SH-SY5Y (cell line): ENCODE measurements around the gene ACOX3.

Source experiments
- GATA2 ChIP-seq: IDR thresholded peaks from 2 replicates; pipeline ENCODE4 v1.6.1; 2011; ENCODE audit warnings: mild to moderate bottlenecking, low read depth, low read length
- GATA3 ChIP-seq: IDR thresholded peaks from 2 replicates; pipeline ENCODE4 v1.6.1; 2011; ENCODE audit warnings: low read depth, mild to moderate bottlenecking, low read length, moderate library complexity

ACOX3 gene

DNA sequence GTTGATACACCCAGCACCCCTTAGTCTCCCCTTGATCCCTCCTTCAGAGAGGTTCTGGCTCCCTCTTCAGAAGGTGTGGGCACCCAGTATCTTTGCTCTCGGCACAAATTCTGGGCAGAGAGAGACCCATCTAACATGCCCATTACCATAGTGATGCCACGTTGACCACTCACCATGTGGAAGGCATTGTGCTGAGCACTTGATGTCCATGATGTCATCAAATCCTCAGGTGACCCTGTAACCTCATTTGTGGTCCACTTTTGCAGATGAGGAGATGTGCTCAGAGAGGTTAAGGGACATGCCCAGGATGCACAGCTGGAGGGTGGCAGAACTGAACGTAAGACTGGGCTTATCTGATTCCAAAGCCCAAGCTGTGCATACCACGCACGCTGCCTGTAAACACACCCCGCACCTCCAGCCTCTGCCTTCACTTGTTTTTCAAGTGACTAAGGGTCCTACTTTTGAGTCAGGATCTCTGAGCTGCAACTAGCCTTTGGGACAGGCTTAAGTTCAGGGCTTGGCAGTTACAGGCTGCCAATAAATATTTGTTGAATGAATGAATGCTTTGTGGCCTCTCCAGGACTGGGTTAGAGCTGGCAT lies 115.8 kb downstream of the ACOX3 start:
- no peak for TF ChIP-seq GATA3
- no peak for TF ChIP-seq GATA2

DNA sequence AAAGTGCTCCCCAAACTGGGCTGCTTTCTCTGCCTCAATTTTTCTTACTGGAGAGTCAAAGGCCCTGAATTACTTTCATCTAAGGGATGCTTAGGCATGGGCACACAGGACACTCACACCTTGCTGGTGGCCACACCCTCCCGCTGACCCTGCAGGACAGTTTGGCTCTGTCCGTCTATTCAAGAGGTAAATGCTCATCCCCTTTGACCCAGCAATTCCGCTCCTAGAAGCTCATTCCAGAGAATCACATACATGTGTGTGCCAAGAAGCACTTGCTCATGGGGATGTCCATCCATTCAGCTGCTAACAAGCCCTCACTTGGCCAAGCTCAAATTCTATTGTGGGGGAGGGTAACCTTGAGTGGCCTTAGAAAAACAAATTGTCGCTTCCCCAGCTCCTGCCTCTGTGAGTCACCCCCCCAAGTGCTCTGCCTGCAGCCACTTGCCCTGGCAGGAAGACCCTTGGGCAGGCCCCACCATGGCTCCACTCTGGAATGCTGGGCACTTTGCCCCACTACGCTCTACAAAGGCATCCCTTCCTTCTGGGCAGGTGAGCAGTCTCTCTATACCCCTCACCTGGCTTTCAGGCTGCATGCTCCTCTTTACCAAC lies 116.5 kb downstream of the ACOX3 start:
- no peak for TF ChIP-seq GATA2
- no peak for TF ChIP-seq GATA3

DNA sequence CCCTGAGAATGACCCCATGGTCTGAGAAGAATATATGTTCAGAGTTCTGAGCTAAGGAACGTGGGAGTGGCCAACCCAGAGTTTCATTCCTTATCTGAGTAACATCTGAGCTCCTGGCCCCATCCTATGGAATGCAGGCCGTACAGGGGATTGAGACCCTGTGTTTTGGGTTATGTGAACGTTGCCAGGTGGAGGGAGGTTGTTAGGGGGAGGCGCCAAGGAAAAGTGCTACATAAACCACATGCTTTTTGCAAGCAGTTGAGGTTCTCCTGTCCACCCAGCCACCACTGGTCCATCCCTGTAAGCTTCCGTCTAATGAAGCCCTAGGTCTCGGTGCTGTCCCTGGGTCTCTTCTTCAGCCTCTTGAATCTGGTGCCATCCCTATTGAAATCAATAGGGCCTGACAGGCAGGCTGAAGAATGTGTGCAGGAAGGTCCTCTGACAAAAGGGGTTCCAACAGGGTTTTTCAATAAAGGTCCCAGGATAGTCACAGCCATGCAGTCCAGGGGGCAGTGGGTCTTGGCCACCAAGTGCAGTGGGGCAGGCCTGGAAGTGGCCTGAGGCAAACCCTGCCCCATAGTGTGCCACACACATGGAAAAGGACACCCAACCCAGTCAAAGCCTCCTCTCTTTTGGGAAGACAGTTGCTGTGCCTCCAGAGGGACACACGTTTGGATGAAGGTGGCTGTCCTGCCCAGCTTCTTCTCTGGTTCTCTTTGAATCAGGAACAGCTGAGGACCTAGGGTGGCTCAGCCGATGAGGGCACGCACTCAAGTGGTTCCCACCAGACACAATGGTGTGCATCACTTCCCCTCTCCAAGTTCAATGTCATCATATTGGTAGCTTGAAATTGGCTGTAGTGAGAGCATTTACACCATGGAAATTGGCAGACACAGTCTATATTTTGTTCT lies 117.5 kb downstream of the ACOX3 start:
- no peak for TF ChIP-seq GATA2
- no peak for TF ChIP-seq GATA3

DNA sequence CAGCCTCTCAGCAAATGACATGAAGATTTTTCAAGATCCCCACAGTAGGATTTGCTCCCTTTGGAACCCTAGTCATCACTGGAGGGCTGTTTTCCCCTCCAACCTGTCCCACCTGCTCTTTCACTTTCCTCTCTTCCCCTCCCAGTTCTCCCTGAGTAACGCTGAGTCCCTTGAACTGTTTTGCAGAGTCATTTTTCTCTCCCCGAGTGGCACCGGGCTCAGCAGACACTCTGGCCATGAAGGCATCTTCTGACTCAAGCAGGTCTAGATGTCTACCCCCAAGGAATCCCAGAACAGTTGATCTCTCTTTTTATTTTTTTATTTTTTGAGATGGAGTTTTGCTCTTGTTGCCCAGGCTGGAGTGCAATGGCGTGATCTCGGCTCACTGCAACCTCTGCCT lies 118.8 kb downstream of the ACOX3 start:
- no peak for TF ChIP-seq GATA3

GRCh38 chr4:8321220-8321619 lies 119.3 kb downstream of the ACOX3 start:
- TF ChIP-seq GATA3: no peak
- no peak for TF ChIP-seq GATA2

- no peak for TF ChIP-seq GATA3
- TF ChIP-seq GATA2: no peak
These were observed 120.2 kb downstream of the ACOX3 start for GRCh38 chr4:8320386-8320750.

GRCh38 chr4:8319731-8320385 lies 120.7 kb downstream of the ACOX3 start:
- TF ChIP-seq GATA2 (no peak), GATA3 (no peak)

DNA sequence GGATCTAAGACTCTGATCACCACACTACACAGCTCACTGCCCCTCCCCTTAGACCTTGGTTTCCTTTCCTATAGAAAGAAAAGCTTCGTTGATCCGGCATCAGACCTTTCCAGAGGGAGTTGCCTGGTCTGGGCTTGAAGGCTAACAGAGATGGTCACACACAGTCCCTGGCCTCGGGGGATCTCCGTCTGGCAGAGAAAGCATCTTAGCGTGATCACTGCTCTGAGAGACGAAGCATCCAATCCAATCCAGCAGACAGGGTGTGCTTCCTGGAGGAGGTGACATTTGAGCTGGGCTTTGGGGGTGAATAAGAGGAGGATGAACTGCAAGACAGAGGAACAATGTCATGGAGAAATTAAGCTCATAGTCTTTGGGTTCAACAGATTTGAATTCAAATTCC lies 121.5 kb downstream of the ACOX3 start:
- no peak for TF ChIP-seq GATA3
- TF ChIP-seq GATA2: no peak

GRCh38 chr4:8318509-8318908 lies 122.0 kb downstream of the ACOX3 start:
- TF ChIP-seq GATA3: no peak

GRCh38 chr4:8317474-8317873 lies 123.0 kb downstream of the ACOX3 start:
- no peak for TF ChIP-seq GATA2
- TF ChIP-seq GATA3: no peak

DNA sequence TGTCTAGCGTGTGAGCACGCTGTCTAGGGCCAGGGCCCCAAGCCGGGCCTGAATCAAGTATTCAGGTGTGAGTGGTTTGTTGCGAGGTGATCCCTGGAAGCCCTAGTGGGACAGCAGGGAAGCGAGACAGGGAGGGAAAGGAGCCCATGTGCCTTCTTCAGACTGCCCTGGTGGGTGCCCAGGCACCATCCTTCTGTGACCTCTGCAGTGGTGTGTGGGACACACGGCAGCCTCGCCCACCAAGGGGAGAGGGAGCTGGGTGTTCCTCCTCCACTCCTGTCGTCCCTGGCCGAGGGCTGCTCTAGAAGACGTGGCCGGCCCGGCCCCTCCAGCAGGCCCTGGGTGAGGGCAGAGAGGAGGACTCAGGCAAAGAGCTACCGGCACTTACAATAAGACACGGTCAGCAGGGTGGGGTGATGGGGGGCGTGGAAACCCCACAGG lies 123.6 kb downstream of the ACOX3 start:
- no peak for TF ChIP-seq GATA3
- no peak for TF ChIP-seq GATA2
